Ectodermal cell (in vitro differentiated cells): ENCODE measurements around the gene HOXB5.

Source experiments
- H3K27ac ChIP-seq: 2 replicates; pipeline ENCODE4 v1.7.0; 2013; ENCODE audit warnings: mild to moderate bottlenecking, low read depth, low read length; ENCODE audit not compliant: insufficient read depth, poor library complexity, severe bottlenecking
- H3K27me3 ChIP-seq: 2 replicates; pipeline ENCODE4 v1.7.0; 2013; ENCODE audit warnings: mild to moderate bottlenecking, low read length; ENCODE audit not compliant: insufficient read depth, control insufficient read depth, poor library complexity, severe bottlenecking
- H3K36me3 ChIP-seq: one replicate; pipeline ENCODE4 v1.7.0; 2013; ENCODE audit warnings: low read length; ENCODE audit not compliant: control insufficient read depth, insufficient read depth
- H3K4me1 ChIP-seq: one replicate; pipeline ENCODE4 v1.7.0; 2013; ENCODE audit warnings: low read length; ENCODE audit not compliant: control insufficient read depth, insufficient read depth
- H3K4me3 ChIP-seq: 2 replicates; pipeline ENCODE4 v1.7.0; 2013; ENCODE audit warnings: low read depth, low read length, control low read depth; ENCODE audit not compliant: insufficient read depth
- H3K9me3 ChIP-seq: 2 replicates; pipeline ENCODE4 v1.7.0; 2013; ENCODE audit warnings: mild to moderate bottlenecking, low read length, moderate library complexity; ENCODE audit not compliant: control insufficient read depth
- WGBS, 2 experiments: methylation state at CpG; one replicate each; pipeline ENCODE4 v1.1.7; 2013; ENCODE audit warnings: missing lambda C conversion rate in 2 of 2; 5-methylcytosine and 5-hydroxymethylcytosine counted together

The HOXB5 gene

DNA sequence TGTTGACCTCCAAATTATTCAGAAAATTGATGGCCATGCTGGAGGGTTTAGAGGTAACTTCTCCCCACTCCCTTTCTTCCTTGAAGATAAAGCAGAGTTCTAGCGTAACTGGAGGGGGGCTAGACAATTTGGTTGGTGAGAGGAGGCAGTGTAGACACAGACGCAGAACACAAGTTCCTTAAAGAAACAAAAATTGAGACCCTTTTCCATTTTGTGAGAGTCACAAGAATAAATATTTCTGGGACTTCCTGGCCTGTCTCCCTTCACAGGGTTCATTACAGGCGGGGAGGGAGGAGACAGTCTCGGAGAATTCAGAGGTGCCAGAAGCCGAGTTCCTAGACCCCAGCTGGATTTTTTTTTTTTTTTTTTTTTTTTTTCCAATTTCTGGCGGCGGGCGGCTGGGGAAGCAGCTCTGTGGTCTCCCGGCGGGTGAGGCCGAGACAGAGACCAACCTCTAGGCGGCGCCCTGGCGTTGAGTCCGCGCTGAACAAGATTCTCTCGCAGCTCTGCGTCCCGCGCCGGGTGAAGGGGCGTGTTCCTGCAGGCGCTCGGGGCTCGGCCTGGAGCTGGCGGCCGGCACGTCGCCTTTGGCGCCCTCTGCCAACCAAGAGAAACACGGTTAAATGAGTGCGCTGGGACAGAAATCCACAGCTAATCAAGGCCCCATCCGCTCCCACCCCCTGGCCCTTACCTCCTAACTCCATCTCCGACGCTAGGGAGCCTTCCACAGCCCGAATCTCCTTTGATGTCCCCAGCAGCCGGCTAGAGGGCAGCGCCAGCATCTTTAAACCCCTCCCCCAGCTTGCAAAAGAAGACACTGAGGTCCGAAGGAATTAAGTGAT lies 42.8 kb upstream of the HOXB5 start:
- no peaks in the 10 kb centered on the region for H3K4me1 ChIP-seq
- no peak overlapping the region for H3K4me3 ChIP-seq
- no peaks in the 10 kb centered on the region for H3K36me3 ChIP-seq
- WGBS, 2 experiments, result 4% methylated on average over 38 to 39 of the region's 39 CpGs
- H3K9me3 ChIP-seq, result no peaks in the 10 kb centered on the region
- no peak overlapping the region for H3K27ac ChIP-seq
- peaks cover 100% of the 10 kb centered on the region for H3K27me3 ChIP-seq

DNA sequence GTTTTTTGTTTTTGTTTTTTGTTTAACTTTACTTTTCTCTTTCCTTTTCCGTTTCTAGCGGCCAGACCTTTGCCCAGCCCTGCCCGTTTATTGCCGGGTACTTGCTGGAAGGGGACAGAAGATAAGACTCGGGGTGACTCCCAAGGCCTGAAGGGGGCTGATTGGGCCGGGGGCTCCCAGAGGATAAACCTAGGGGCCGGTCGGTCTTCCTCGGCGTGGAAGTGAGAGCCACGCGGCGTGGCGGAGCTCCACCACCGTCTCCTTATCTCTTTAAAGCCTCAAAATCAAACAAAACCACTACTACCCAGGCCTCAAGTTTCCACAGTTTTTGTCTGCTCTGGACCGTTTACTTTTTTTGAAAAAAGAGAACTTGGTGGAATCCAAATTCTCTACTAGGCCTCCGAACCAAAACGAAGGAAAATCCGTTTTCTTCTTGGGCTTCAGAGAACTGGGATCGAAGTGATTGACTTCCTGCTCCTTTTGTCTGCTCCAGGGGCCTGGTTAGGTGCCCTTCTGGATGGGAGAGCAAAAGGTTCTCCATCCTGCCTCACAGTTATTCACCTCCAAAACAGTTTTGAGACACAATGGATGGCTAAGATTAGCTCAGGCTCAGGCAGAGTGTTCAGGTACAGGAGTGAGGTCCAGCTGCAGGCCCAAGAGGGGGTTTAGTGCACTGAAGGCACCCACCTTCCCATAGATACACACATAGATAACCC lies 41.1 kb upstream of the HOXB5 start:
- Histone ChIP-seq H3K36me3 (no peaks in the 10 kb centered on the region), H3K4me3 (no peak overlapping the region), H3K4me1 (no peaks in the 10 kb centered on the region), H3K9me3 (no peaks in the 10 kb centered on the region), H3K27ac (no peak overlapping the region), H3K27me3 (peaks cover 100% of the 10 kb centered on the region)
- 33 to 43% methylated on average over 20 of the region's 20 CpGs for WGBS, 2 experiments

DNA sequence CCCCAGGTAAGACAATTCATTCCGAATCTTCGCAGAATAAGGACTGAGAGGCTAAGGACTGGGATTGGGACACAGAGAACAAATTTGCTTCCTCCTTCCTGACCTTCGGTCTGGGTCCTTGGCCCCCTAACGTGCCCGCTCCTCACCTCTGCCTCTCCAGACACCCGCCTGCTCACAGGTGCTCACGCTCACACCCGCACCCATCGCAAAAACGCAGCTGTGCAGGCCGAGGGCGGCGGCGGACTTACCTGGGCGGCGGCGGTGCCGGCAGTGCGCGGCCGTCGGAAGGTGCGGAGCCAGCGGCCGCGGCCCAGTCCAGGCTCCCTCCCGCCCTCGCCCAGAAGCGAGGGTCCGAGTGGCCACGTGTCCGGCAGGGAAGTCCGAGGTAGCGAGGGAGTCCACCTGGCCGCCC lies 39.7 kb upstream of the HOXB5 start:
- no peaks in the 10 kb centered on the region for H3K4me1 ChIP-seq
- no peak overlapping the region for H3K4me3 ChIP-seq
- no peaks in the 10 kb centered on the region for H3K36me3 ChIP-seq
- 4% methylated on average over 35 of the region's 35 CpGs for WGBS, 2 experiments
- no peaks in the 10 kb centered on the region for H3K9me3 ChIP-seq
- H3K27ac ChIP-seq, result no peak overlapping the region
- H3K27me3 ChIP-seq, result peaks cover 100% of the 10 kb centered on the region

DNA sequence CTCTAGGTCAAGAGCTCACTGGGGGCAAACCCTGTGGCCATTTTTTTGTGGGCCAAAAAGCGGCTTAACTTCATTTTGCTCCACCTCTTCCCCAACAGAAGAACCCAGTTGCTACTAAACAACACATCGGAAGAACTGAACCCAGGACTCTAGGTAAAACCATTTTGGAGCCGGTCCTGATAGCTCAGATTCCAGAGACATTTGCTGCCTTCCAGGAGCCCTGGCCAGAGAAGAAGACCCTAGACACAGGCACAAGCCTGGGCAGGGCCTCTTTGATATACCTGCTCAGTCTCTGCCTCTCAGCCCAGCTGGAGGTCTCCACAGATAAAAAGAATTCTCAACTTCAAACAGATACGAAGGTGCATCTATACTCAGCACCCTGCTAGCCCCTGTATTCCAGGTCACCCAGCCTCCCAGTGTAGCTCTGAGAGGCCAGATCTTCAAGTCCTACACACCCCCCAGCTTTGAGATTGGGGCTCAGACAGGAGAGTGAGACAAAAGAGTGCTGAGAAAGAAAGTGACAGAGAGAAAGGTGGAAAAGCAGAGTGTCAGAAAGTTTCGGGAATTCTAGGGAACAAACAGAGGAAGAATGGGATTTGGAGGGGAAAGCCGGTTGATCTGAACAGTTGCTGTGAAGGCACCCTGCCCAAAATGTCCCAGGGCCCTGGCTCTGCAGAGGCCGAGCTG lies 39.1 kb upstream of the HOXB5 start:
- Histone ChIP-seq H3K36me3 (no peaks in the 10 kb centered on the region), H3K4me3 (no peak overlapping the region), H3K27me3 (peaks cover 100% of the 10 kb centered on the region), H3K4me1 (no peaks in the 10 kb centered on the region), H3K27ac (no peak overlapping the region), H3K9me3 (no peaks in the 10 kb centered on the region)
- 13 to 15% methylated on average over 7 of the region's 7 CpGs for WGBS, 2 experiments

DNA sequence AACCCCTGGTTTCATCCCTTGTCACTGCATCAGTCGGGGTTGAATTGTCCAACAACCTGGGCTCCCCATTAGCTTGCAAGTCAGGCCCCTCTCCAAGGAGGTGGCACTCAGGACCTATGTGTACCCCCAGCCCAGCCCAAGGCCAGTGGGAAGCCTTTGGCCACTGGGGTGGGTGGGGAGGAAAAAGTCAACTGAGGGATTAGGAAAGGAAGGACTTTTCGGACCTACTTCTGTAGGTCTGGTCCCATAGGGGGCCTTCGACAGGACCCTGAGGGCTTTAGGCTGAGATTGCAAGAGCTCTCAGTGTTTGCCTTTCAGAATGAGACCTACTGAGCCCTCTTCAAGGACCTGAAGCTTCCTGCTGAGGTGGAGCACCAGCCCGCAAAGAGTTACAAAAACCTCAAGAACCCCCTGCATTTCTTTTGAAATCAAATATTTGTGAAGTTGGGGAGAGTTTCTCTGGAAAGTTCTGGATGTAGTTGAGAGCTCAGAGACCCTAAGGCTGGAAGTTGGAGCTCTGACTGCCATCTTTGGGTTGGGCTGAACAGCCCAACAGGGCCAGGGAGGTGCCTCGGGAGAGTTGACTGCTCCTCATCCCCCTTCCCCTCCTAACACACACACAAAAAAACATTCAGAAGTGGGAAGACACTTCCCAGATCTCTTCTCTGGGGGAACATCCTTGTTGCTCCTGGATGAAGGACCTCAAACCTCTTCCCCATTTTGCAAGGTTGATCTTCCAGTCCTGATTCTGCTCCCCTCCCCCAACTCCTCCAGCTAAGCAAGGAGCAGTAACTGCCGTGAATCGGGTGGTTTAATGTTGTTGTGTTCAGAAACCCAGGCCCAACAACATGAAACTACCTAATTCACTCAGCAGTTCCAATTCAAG lies 38.4 kb upstream of the HOXB5 start:
- Histone ChIP-seq H3K4me1 (no peaks in the 10 kb centered on the region), H3K4me3 (no peak overlapping the region), H3K9me3 (no peaks in the 10 kb centered on the region), H3K27ac (no peak overlapping the region), H3K27me3 (peaks cover 100% of the 10 kb centered on the region), H3K36me3 (no peaks in the 10 kb centered on the region)
- 10 to 12% methylated on average over 5 to 7 of the region's 7 CpGs for WGBS, 2 experiments

DNA sequence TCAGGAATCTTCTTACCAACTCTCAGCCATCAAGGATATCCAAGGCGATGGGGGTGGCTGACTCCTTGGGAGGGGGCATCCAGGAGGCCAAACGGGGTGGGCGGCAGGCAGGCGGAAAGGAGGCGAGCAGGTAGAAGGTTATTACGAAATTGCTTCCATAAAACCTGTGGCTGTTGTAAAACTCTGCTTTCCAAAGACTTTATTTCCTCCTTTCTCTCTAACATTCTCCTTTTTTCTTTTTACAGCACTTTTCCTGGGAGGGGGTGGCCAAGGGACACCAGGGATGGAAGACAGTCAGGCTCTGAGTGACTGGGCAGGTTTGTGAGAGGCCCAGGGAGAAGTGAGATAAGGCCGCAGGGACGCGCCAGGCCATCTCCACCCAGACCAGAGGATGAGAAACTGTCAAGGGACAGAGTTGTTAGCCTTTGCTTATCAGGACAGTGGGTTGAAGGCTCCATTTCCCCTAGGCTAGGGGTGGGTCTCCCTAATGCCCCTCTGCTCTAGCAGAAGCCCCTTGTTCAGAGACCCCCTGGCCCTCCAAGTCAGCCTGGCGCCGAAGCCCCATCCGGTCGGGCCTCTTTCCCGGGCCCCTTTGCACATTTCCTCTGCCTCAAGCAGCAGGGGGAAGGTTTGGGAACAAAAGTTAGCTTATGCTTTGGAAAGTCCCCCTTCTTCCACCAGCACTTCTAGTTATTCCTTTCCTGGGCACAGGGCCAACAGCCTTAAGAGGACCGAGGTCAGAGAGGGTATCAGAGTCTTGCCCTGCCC lies 37.5 kb upstream of the HOXB5 start:
- H3K36me3 ChIP-seq, result no peaks in the 10 kb centered on the region
- no peaks in the 10 kb centered on the region for H3K9me3 ChIP-seq
- no peaks in the 10 kb centered on the region for H3K4me1 ChIP-seq
- peaks cover 100% of the 10 kb centered on the region for H3K27me3 ChIP-seq
- WGBS, 2 experiments, result 18 to 20% methylated on average over 15 of the region's 15 CpGs
- no peak overlapping the region for H3K4me3 ChIP-seq
- H3K27ac ChIP-seq, result no peak overlapping the region

DNA sequence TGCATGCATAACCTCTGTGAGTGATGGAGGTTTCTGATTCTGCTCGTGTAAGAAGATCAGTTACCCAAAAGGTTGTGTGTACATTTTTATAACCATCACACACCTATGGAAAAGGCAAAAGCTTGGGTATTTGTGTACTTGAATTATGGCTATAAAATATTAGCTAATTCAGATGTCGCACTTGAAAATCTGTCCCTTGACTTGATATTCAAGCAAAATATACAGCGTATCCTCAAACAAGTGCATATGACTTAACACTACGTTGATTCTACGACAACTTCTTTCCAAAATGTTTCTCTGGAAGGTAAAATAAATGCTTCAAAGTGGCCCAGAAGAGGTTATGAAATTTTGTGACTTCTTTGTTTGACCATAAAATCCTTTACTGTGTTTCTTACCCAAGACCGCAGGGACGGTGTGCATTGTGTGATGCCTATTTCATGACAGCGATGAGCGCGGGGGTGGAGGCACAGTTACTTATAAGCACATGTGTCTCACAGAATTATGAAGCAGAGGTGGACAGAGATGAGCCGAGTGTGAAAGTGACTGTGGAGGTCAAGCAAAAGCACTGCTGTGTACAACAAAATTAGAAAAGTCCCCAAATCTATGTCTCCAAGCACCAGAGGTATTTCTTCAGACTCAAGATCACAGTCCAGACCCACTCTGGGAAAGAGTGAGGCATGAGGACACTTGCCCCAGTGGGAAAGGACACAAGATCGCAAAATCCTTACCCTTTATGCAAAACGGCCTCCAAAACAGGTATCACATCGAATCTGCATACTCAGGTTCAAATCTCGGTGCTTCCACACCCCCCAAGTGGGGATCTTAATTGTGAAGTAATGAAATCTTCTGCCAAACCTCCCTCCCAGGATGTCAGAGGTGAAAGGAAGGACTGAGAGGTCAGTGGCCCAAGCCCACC lies 36.7 kb upstream of the HOXB5 start:
- Histone ChIP-seq H3K4me3 (no peak overlapping the region), H3K27me3 (peaks cover 100% of the 10 kb centered on the region), H3K27ac (no peak overlapping the region), H3K36me3 (no peaks in the 10 kb centered on the region), H3K9me3 (no peaks in the 10 kb centered on the region), H3K4me1 (peaks cover 4% of the 10 kb centered on the region)
- 38 to 44% methylated on average over 13 to 14 of the region's 15 CpGs for WGBS, 2 experiments

DNA sequence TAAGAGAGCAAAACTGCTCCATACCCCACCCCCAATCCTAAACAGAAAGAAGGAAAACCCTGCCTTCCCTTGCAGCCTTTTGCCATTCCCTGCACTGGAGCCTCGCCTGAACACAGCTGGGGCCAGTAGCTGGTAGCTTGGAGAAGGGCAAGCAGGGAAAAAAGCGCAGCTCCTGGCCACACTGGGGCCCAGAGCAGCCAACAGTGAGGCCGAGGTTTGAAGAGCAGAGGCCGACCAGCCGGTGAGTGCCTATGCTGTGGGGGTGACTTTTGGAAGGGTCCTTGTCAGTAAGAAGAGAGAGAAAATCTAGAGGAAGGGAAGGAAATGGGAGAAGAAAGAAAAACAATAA lies 35.8 kb upstream of the HOXB5 start:
- 12 to 15% methylated on average over 5 of the region's 5 CpGs for WGBS, 2 experiments
- Histone ChIP-seq H3K36me3 (no peaks in the 10 kb centered on the region), H3K4me3 (no peak overlapping the region), H3K27me3 (peaks cover 100% of the 10 kb centered on the region), H3K9me3 (no peaks in the 10 kb centered on the region), H3K27ac (no peak overlapping the region), H3K4me1 (peaks cover 4% of the 10 kb centered on the region)
